HG02588 (cell line): Measurements from ENCODE around the gene CCDC87.
"Not testable (repeated sequence)": the region's sequence is repeated elsewhere in the genome, so short reads cannot be mapped to it uniquely, and the experiment has no call there.

ENCODE experiments used
- ATAC-seq: cut with Tn5 transposase; IDR thresholded peaks from one replicate; pipeline ENCODE4 v1.9.1; 2021; ENCODE audit warnings: mild to moderate bottlenecking, moderate library complexity; ENCODE audit not compliant: unreplicated experiment

CCDC87 gene

DNA sequence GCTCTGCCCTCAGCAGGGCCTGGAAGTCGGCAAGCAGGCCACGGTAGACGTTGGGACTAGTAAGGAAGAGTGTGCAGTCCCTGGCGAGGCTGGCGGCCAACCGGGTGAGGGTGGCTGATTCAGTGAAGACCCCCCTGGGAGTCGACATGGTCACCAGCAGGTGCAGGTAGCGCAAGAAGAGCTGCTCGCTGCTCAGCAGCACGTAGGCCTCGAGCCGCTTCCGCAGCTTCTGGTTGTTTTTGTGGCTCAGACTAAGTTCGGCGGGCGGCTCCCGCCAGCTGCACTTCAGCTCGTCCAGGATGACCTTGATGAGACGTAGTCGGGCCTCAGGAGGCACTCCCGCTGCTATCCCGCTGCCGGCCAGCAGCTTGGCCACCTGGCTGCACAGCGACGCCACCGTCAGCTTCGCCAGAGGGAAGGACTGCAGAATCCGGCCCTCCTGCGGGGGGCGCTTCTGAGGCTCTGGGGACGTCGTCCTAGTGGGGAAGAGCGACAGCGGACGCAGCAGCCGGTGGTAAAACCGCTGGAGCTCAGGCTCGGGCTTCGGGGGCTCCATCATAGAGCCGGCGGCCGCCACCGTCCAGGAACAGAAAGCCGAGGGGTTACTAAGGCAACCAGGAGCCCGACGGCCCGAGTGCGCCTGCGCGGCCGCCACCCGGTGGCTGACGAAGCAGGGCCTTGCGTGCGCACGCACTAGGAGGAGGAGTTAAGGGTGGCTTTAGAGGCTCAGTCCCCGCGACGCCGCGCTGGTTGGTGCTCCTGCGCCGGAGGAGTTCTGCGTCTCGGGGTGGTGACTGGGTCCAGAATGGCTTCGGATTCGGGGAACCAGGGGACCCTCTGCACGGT lies at the start of gene CCDC87, which contains the start of gene CCS:
TSS of gene CCDC87 (minus strand) at position 607 of the 846 bp plus-strand sequence. CDS start at position 559, 48 bp downstream.
TSS of gene CCS (plus strand) at position 729 of the 846 bp plus-strand sequence. CDS start at position 806, 77 bp downstream.
- peak; percentile 87 for ATAC-seq

- ATAC-seq, result no peak
Observed at GRCh38 chr11:66641834-66642233, 49.0 kb upstream of the CCDC87 start.

- ATAC-seq, result not testable (repeated sequence)
Observed at GRCh38 chr11:66639814-66640340, 47.0 kb upstream of the CCDC87 start.

DNA sequence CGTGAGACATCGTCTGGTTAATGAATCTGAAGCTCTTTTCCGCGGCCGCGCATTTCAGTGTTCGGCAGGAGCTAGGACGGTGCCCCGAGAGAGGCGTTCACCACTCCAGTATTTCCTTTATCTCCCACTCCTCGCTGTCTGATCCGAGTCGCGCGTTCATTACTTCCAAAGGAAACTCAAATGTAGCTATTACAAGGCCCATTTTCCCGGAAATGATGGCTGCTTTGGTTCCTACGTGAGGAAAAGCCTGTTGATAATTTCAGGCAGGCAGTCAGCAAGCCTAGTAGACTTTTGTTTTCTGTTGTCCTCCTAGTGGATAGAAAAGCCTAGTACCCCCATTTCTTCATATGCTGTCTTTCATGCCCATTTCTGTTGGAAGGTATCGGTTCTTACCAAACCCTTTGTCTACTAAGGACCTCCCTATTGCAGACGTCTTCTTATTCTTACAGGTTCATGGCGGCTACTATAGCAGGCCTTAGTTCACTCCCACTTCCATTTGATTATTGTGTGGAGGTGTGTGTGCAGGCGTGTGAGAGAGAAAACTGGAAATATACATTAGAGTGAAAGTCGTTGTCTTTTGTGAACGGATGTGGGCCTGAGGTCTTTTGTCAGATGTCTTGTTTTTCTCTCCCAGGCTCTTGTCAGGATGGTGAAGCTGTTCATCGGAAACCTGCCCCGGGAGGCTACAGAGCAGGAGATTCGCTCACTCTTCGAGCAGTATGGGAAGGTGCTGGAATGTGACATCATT lies 46.4 kb upstream of the CCDC87 start:
- no peak for ATAC-seq

DNA sequence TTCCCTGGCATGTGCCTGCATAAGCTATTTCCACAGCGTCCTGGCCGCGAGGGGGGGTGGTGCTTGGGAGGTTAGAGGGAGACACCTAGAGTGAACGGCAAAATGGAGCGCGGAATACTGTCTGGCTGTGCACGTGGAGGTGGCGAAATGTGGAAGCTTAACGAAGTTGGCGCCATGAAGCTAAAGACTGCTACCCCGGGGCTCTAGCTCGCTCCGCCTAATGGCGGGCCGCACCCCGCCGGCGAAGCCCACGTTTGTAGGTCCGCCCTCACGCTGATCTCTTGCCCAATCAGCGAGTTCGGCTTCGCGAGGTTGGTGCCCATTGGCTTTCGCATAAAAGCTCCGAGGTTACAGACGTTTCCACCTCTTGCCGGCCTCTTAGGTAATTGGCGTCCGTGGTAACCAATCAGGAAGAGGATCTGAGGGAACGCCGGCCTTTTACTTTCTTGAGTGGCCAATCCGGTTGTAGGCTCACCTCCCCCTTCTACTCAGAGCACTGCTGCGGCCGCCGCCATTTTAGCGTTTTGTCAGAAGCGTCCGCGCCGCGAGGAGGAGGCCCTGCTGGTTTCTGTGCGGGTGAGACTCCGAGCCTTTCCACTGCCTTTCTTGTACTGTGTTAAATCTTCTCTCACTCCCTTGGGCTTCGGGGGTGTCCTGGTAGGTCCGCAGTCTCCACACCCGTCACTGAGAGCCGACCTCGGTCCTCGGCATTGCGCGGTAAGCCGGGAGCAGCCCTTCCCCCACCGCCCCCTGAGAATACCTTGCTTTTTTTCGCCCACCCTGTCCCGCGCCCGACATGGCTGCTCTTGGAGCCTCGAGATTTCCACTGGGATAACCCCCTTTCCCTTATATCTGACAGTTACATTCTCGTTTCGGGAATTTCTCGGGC lies 45.6 kb upstream of the CCDC87 start, which contains the start of gene RBM4:
TSS of gene RBM4 (plus strand) at position 527 of the 889 bp plus-strand sequence. CDS start 1,009 bp downstream, outside the sequence.
- peak; percentile 96 for ATAC-seq

- ATAC-seq, result no peak
Observed at GRCh38 chr11:66637557-66638176, 44.8 kb upstream of the CCDC87 start.

DNA sequence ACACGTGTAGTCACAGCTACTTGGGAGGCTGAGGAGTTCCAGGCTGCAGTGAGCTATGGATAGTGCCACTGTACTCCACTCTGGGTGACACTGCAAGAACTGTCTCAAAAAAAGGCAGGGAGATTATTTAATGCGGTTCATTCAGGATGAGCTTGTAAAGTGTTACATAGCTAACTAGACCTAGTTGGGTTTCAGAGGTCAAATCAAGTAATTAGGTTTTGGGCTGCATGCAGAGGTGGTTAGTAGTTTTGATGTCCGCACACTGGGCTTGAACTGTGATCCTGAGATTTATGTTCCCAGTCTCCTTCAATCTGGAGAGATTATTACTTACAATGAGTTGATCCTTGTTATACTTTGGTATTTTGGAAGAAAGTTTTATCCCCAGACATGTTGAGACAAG lies 43.5 kb upstream of the CCDC87 start:
- ATAC-seq, result no peak

DNA sequence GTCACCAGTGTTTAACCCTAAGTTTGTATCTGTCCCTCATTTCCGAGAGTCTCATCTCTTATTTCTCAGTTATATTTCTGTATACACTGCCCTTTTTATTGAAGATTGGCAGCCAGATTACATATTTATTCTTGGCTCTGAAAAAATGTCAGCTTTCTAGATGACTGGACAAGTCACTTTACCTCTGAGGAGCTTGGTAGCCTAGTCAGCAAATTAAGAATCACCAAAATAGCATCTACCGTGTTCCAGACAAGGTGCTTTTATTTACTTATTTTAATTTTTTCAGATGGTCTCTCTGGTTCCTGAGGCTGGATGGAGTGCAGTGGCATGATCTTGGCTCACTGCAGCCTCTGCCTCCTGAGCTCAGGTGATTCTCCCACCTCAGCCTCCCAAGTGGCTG lies 40.1 kb upstream of the CCDC87 start:
- no peak for ATAC-seq

DNA sequence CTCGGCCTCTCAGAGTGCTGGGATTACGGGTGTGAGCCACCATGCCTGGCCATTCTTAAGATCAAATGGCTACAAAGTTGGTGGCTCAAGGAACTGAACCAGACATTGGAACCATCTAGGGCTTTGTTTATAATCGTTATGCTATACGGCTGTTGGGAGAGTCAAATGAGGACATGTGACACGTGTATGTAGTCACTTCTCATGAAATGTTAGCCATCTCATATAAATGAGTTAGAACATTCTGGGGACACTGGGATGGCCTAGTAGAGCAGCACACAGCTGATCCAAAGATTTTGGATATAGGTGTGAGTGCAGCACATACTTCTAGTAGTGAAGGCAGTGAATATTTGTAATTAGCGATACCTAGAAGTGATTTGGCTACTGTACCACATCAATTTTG lies 39.0 kb upstream of the CCDC87 start:
- no peak for ATAC-seq

- no peak for ATAC-seq
Observed at GRCh38 chr11:66629356-66629755, 36.5 kb upstream of the CCDC87 start.

DNA sequence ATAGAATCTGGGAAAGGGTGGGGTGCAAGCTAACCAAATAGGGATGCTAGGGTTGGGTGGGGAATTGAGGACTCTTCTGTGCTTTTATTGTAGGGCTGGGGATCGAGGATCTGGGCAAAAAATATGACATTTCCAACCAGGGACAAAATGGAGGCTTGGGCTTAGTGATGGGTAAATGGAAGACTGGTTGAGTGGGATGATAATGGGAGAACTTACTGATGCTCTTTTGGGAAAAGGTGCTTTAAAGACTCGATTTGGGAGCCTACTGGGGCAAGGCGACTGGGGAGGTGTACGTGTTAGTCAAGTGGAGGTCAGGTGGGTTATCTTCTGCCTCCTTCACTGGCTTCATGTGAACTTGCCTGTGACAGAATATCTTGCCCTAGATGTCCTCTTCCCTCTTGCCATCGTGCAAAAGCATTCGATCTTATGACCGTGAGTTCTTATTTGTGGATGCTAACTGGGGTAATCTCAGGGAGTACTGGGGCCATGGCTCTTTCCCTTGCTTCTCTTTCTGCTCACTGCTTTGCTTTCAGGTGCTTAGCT lies 35.3 kb upstream of the CCDC87 start:
- ATAC-seq, result no peak

- ATAC-seq, result no peak
Observed at GRCh38 chr11:66626926-66627325, 34.1 kb upstream of the CCDC87 start.

GRCh38 chr11:66626382-66626781 lies 33.5 kb upstream of the CCDC87 start:
- no peak for ATAC-seq

DNA sequence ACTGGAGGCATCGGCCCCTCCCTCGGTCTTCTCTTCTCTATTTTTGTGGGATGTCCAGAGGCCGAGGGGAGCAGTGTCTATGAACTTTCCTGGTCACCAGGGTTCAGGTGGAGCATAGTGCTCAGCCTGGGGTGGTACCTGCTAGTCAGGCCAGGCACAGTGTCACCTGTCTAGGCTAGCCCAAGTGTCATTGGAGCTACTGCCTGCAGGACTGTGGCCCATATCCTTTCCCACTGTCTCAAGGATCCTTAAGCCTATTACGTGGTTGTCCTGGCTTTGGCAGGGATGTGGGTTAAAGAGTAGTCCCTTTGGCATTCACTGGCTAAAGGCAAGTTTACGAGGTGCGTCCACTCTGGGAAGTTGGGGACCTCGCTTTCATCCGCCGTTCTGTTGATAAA lies 32.9 kb upstream of the CCDC87 start:
- no peak for ATAC-seq

- ATAC-seq, result no peak
Observed at GRCh38 chr11:66625041-66625751, 32.3 kb upstream of the CCDC87 start.

- ATAC-seq, result no peak
Observed at GRCh38 chr11:66624450-66624849, 31.6 kb upstream of the CCDC87 start.

GRCh38 chr11:66619080-66619554 lies 26.3 kb upstream of the CCDC87 start:
- ATAC-seq, result no peak

DNA sequence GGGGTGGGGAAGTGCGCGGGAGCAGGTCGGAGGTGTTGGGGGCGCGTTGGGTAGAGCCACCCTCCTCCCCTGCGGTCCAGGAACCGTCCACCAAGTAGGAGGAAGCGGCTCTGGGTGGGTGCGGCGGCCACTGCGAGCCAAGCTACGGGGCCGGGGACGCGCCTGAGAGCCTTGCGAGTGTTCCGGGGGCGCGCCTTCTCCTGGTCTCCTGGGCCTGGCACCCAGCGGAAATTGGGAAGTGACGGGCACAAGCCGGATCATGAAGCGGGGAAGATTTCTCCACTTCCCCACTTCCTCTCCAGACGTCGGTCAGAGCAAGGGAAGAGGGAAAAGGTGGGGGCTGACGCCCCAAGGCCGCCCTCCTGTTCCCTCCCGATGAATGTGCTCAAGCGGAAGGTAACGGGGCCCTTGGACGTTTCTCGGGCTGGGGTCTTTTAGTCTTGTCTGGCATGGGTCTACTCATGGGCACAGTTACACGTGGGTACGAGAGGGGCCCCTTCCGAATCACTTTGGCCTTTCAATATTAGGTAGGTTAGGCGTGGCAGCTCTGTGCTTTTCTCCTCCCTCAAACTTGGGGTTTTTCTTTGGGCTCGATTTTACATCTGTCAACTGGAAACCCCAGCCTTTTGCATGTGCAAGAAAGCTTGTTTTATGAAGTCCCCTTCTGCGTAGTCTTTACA lies 24.4 kb upstream of the CCDC87 start:
- ATAC-seq, result no peak
